KOPT-K1 (cell line): ENCODE measurements around the gene MBP.
A peak's percentile ranks its signal among the peaks of the same experiment; 100 is the strongest.

Source experiments
- H3K27ac ChIP-seq: fragments of 200-600 bp; sonication (generic); 2 replicates; pipeline ENCODE4 v1.5.1; 2016; ENCODE audit warnings: antibody characterized with exemption, mild to moderate bottlenecking, low read depth, low read length; ENCODE audit not compliant: poor library complexity, severe bottlenecking
- H3K36me3 ChIP-seq: fragments of 200-600 bp; sonication (generic); 2 replicates; pipeline ENCODE4 v1.5.1; 2017; ENCODE audit warnings: antibody characterized with exemption, mild to moderate bottlenecking, low read length, moderate library complexity; ENCODE audit not compliant: insufficient read depth
- H3K9me3 ChIP-seq: fragments of 200-600 bp; sonication (generic); 2 replicates; pipeline ENCODE4 v1.5.1; 2017; ENCODE audit warnings: antibody characterized with exemption, low read length, mild to moderate bottlenecking; ENCODE audit not compliant: insufficient read depth, poor library complexity, severe bottlenecking

MBP gene

DNA sequence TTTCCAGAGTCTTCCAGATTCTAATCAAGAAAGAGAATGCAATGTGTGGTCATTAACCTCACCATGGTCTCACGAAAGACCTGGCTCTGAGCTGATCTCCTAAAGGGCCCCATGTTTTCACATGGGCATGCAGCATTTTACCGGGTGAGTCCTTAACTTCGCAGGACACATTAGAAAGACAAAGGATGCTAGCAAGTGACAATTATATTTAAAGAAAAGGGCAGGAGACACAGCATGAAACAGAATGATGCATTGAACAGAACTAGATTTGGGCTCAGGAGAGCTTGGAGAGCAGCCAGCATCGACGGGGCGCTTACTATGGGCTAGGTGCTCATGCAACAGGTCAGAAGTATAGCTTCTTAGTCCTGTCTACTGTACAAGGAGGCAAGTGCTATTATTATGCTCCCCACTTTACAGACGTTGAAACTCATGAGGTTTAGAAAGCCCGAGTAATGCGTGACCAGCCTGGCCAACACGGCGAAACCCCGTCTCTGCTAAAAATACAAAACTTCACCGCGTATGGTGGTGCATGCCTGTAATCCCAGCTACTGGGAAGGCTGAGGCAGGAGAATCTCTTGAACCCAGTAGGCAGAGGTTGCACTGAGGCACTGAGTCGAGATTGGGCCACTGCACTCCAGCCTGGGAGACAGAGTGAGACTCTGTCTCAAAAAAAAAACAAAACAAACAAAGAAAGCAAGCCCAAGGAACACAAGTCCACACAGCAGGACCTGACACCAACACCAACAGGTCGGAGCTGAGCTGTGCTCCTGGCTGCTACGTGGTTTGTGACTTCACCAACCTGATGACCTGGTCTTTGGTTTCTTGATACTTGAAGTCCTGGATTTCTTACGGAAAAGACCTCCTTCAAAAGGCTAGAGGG, 16.1 kb downstream of the MBP start:
- Histone ChIP-seq H3K36me3 (no peaks in the 10 kb centered on the region), H3K9me3 (no peaks in the 10 kb centered on the region), H3K27ac (peak overlapping the region; percentile 77)

DNA sequence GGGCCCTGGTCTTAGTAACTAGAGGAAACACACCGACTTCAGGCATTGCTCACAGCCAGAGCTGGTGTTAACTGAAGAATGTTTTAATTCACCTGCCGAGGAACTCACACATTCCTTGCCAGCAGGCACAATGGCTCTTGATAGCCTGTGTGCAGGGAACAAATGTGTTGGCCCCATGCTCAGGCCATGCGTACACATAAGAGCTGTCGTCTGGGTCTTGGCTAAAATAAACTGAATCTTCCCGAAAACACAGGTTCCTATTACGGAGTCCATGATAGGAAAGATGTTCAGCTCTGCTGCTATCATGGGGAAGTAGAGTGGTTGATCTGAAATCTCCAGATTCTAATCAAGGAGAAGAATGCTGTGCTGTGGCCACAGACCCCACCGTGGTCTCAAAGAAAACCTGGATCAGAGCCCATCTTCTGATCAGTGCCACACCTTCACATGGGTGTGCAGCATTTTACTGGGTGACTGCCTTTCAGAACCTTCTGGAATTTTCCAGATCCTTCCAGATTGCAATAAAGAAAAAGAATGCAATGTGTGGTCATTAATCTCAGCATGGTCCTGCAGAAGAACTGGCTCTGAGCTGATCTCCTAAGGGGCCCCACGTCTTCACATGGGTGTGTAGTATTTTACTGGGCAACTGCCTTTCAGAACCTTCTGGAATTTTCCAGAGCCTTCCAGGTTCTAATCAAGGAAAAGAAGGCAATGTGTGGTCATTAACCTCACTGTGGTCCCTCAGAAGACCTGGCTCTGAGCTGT, 17.2 kb downstream of the MBP start:
- no peaks in the 10 kb centered on the region for H3K36me3 ChIP-seq

DNA sequence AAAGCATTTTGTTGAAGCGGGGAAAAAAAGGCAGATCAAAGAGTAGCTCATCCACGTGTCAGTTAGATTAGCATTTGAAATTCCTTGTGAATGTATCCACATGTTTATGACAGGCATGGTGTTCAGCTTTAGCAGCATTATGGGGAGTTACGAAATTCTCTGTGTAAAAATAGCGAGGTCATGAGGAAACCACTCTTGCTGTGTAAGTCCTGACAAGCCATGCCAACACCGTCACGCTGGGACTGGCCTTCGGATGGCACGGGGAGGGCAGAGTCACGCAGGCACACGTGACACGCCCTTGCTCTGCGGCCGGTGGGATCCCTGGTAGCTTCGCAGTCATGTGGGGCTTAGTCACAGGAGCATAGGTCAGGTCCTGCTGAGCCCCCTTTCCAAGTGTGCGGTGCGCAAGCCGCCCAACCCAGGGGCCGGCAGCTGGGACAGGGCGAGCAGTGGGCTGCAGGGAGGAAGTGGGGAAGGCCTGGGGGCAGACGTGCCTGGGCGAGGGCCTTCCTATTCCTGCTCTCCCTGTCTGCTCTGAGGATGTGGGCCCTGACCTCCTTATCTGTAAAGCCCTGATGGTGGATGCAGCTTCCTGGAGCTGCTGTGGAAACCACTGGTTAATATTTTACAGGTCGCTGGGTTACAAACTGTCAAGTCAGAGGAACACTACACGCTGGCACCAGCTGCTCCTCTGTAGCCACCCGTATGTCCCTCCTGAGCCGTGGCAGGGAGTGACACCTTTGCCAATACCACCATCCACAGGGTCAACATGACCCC, 18.0 kb downstream of the MBP start:
- Histone ChIP-seq H3K36me3 (no peaks in the 10 kb centered on the region), H3K27ac (peak overlapping the region; percentile 77), H3K9me3 (no peaks in the 10 kb centered on the region)

More for the DNA sequence above, 17.2 kb downstream of the MBP start:
- no peaks in the 10 kb centered on the region for H3K9me3 ChIP-seq
- peak overlapping the region; percentile 77 for H3K27ac ChIP-seq

DNA sequence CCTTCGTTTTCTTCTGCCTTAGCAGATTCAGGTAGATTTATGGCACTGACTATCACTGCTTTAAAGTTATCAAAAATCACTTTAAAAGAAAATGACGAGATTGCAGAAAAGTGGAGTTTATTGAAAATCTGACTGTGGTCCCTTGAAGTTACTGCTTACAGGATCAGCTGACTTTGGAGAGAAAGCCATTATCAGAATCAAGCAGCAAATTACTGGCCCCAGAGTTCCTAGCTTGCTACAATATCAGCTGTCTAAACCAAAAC, 18.5 kb downstream of the MBP start:
- peak overlapping the region; percentile 77 for H3K27ac ChIP-seq
- no peaks in the 10 kb centered on the region for H3K9me3 ChIP-seq
- no peaks in the 10 kb centered on the region for H3K36me3 ChIP-seq

DNA sequence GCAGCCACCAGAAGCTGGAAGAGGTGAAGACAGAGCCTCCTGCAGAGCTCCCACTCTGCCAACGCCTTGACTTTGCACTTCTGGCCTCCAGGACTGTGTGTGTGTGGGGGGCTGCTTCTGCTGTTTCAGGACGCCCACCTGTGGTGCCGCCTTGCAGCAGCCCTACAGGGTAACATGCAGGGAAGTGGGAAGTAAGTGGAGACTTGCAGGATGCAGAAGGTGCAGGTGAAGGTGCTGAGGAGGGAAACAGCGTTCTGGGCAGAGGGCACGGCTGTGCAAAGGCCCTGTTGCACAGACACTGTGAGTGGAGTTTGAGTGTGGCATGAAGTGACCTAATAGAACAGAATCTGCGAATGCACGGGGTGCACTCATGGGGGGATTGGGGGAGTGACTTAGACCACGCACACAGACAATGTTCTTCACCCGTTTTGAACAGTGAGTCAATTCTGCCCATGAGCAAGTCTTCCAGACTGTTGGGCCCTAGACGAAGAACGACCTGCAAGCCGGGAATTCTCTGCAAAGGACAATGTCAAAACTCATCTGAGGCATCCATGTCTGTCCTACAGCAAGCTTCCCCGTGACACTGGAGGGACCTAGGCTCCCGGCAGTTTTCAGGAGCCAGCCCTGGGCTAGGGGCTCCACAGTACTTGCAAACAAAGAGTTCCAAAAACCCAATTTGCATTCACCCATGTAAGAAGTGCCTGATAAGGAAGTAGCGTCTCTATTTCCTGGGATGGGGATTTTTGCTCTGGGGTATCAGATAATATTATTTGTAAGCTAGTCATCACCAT, 19.0 kb downstream of the MBP start:
- Histone ChIP-seq H3K9me3 (no peaks in the 10 kb centered on the region), H3K36me3 (no peaks in the 10 kb centered on the region), H3K27ac (peak overlapping the region; percentile 77)

DNA sequence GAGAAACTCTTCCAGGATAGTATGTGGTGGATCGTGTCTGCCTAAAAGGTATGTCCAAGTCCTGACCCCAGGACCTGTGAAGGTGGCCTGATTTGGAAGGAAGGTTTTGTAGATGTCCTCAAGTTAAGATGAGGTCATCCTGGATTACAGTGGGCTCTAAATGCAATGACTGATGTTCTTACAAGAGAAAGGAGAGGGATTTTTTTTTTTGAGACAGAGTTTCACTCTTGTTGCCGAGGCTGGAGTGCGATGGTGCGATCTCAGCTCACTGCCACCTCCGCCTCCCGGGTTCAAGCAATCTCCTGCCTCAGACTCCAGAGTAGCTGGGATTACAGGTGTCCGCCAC, 19.9 kb downstream of the MBP start:
- peak overlapping the region; percentile 77 for H3K27ac ChIP-seq
- H3K9me3 ChIP-seq, result no peaks in the 10 kb centered on the region
- no peaks in the 10 kb centered on the region for H3K36me3 ChIP-seq

DNA sequence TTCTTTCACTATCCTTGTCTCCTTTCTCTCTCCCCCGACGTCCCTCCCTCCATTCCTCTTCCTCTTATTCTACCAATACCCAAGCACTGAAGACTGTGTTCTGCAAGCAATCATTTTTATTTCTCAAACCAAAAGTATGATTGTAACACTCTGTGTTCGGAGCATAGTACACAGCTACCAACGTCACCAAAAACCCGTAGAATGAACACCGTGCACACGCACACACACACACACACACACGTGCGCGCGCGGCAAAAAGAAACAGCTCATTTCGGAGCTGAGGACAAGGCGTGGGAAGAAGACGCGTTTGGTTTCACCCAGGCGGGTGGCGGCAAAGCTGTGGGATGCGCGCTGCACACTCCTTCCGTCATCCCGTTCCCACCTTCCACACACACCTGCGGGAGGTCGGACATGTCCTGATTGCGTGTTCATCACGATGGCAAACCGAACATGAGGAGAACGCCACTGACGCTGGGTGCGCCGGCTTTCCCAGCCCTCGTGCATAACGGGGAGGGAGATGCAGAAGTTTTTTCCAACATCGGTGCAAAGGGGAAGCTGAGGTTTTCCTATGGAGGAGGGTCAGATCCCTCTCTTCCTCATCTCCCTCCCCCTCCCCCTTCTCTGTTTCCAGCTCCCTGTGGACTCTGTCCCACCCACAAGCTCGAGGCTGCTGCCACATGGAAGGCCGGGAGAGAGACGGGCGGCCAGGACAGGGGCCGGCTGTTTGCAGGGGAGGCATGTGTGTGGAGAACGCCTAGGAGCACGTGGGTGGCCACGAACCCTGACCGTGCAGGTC, 20.4 kb downstream of the MBP start:
- H3K36me3 ChIP-seq, result no peaks in the 10 kb centered on the region
- peak overlapping the region; percentile 27 for H3K27ac ChIP-seq
- H3K9me3 ChIP-seq, result no peaks in the 10 kb centered on the region

DNA sequence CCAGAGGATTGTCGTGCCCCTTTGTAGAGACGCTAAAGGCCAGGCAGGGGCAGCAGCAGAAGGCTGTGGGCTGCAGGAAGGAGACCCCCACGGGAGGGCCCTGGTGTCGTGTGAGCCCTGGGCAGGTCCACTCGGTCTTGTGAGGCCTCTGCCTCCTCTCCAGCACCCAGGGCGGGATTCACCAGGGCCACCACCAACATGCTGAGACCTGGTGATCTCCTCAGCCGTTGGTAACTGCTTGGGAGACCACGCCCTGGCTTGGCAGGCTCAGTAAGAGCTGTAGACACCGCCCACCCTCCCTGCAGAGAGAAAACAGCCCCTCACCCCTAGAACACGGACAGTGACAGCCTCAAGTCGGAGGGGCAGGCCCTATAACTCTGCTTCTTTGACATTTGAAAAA, 21.1 kb downstream of the MBP start:
- Histone ChIP-seq H3K9me3 (no peaks in the 10 kb centered on the region), H3K27ac (peak overlapping the region; percentile 43), H3K36me3 (no peaks in the 10 kb centered on the region)

DNA sequence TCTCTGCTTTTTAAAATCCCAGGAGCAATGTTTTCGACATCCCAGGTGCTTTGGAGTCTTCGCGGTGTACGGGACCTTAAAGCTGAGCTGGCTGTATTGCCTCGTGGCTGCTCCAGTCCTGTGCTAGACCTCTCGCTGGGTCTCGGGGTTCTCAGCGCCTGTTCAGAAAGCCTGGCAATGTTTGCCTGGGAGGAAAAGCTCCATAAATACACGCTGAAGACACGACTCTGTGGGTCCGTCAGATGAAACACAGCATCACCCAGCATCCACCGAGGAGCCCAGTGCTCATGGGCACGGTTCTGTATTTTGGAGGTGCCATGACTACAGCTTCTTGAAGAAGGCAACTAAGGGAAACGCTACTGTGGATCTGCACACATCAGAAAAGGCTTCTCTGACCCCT, 21.6 kb downstream of the MBP start:
- Histone ChIP-seq H3K27ac (peak overlapping the region; percentile 43), H3K9me3 (no peaks in the 10 kb centered on the region), H3K36me3 (no peaks in the 10 kb centered on the region)

DNA sequence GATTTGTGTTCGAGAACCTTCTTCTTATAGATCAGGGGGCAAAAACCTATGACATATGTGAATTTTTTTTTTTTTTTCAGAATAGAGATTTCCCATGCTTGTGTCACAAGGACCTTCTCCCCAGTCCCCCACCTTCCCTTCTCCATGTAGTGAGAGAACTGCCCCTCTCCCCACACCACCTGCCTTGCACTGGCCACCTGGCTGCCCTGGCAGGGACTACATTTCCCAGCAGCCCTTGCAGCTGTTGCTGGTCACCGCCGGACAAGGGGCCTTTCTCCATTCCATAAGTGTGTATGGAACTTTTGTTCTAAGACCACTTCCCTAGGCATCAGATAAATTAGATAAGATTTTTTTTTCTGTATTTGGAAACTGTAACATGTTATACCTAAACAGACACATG, 22.2 kb downstream of the MBP start:
- Histone ChIP-seq H3K9me3 (no peaks in the 10 kb centered on the region), H3K36me3 (no peaks in the 10 kb centered on the region), H3K27ac (no peak overlapping the region)

DNA sequence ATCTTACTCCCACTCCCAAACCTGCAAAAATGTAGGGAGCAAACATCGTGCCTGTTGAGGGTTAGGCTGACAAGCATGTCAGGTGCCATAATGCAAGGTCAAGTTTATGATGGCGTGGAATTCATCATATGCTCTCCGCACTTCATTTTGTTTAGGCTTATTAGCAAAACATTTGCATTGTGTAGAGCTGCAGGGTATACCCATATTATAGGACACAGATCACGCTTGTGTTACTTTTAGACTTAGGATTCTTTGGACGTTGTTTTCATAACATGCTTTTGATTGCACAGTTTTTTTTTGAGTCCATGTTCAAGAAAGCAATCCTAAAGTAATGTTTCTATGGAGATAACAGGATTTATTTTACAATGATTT, 22.9 kb downstream of the MBP start:
- Histone ChIP-seq H3K27ac (peak overlapping the region; percentile 39), H3K36me3 (no peaks in the 10 kb centered on the region), H3K9me3 (no peaks in the 10 kb centered on the region)

DNA sequence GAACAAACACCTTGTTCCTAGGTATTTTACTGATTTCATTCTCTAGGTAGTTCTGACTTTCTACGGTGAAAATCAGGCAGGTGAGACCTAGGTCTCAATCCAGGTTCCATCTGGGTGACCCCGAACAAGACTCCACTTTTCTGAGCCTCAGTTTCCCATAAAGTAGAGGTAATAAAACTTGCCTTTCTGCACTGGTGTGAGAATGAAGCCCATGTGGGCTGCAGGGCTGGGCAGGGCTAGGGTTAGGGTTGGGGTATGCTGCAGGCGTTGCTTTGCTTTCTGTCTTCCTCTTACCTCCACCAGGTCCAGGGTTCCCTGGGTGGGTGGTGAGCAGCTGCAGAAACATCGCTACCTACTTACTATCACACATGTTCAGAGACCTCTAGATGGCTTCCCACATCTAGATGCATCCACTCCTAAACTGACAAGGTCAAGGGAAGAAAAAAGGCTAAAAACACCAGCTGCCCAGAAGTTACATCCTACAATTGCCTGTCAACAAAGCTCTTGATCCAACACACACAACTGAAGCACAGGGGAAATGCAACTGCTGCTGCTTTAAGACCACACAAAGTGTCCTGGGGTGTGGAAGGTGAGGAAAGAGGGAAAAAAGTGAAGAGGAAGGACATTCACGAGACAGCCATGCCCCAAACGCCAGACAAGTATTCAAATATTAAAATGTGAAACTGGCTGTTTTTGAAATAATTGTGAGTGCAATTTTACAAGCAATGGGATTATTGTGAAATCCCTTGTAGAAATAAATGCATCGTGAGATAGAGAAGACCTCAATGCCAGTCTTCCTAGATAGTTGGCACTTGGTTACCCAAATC, 23.5 kb downstream of the MBP start:
- Histone ChIP-seq H3K36me3 (no peaks in the 10 kb centered on the region), H3K27ac (peak overlapping the region; percentile 39)

DNA sequence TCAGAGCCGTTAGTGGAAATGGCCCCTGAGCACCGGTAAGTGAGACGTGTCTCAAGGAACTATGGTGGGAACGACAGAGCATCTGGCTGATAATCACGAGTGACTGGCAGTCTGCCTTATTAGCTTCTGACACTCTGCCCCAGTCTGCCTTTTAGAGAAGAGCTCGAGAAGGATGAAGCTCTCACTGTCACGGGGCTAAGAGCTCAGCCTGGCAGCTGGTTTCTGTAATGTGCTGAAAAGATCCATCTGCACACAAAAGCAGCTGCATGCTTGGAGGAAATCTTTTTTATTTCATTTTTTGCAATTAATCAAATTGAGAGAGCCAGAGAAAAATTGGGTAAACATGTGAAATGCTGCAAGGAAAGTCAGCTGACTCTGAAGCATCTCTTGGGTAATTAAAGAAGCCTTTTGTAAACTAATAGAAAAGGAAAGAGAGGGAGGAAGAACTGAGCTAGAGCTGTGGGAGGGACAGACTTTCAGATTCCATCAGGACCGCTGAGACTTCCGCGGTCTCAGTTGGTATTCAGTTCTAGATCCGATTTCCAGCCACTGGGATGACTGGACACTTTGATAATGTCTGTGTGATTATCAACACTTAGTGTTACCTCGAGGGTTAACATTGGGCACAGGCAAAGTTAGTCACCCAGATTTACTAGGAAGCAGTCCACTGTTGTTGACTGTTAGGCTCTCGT, 24.4 kb downstream of the MBP start:
- Histone ChIP-seq H3K36me3 (no peaks in the 10 kb centered on the region), H3K27ac (peak overlapping the region; percentile 39), H3K9me3 (no peaks in the 10 kb centered on the region)

More for the DNA sequence above, 23.5 kb downstream of the MBP start:
- no peaks in the 10 kb centered on the region for H3K9me3 ChIP-seq
